ENCODE results near the gene FXYD4. TPM values are rescaled to one million over a fixed set of nuclear protein-coding genes. Genes with fewer than 3 reads are reported as not detected.

FXYD4 gene
- total and polyA plus RNA-seq, 2 experiments from 2014 or later: not detected

- DNase-seq (ENCODE audit: low spot score): peak; percentile 91
- peaks cover 8% of the 10 kb centered on the region; the same call in 1 of the 2 replicates for H3K4me1 ChIP-seq (ENCODE audit: insufficient read depth)
- H3K27ac Mint-ChIP-seq: no peak overlapping the region
These were observed 22.7 kb upstream of the FXYD4 start for GRCh38 chr10:43348511-43349312.

GRCh38 chr10:43350156-43350555 is 21.3 kb upstream of the FXYD4 start:
- Histone ChIP-seq H4K20me1 (replicated peaks; ENCODE audit: insufficient read depth) (no peaks in the 10 kb centered on the region), H2AFZ (no peak overlapping the region), H3K4me1 (ENCODE audit: insufficient read depth) (peaks cover 20% of the 10 kb centered on the region), H3K4me3 (no peak overlapping the region), H3K27ac (ENCODE audit: low read depth) (no peak overlapping the region), H3K4me2 (no peak overlapping the region), H3K9me2 (ENCODE audit: insufficient read depth) (no peaks in the 10 kb centered on the region), H3K27me3 (ENCODE audit: insufficient read depth) (no peaks in the 10 kb centered on the region), H3F3A (replicated peaks; ENCODE audit: low read depth) (no peaks in the 10 kb centered on the region), H3K79me2 (replicated peaks; ENCODE audit: insufficient read depth) (no peaks in the 10 kb centered on the region), H3K36me3 (ENCODE audit: insufficient read depth) (no peaks in the 10 kb centered on the region)
- DNase-seq (ENCODE audit: low spot score): no peak
- Mint-ChIP-seq H3K4me3 (no peak overlapping the region), H3K27me3 (ENCODE audit: insufficient read depth, low read depth, poor library complexity) (peaks cover 2% of the 10 kb centered on the region), H3K9me3 (no peaks in the 10 kb centered on the region), H3K36me3 (ENCODE audit: low read depth) (no peaks in the 10 kb centered on the region), H3K4me1 (peaks cover 16% of the 10 kb centered on the region), H3K27ac (no peak overlapping the region)
- no peak for ATAC-seq
- TF ChIP-seq STAT1 (IDR thresholded peaks at IDR 0.05; ENCODE audit: unreplicated experiment) (no peak), EZH2phosphoT487 (IDR thresholded peaks at IDR 0.05; ENCODE audit: unreplicated experiment) (no peak), POLR2AphosphoS5 (IDR thresholded peaks at IDR 0.05; ENCODE audit: low read depth) (no peak), NANOG (IDR thresholded peaks at IDR 0.05; ENCODE audit: borderline replicate concordance) (no peak), REST (IDR thresholded peaks at IDR 0.05; ENCODE audit: unreplicated experiment) (no peak)
- TF ChIP-seq, protein P1, sequence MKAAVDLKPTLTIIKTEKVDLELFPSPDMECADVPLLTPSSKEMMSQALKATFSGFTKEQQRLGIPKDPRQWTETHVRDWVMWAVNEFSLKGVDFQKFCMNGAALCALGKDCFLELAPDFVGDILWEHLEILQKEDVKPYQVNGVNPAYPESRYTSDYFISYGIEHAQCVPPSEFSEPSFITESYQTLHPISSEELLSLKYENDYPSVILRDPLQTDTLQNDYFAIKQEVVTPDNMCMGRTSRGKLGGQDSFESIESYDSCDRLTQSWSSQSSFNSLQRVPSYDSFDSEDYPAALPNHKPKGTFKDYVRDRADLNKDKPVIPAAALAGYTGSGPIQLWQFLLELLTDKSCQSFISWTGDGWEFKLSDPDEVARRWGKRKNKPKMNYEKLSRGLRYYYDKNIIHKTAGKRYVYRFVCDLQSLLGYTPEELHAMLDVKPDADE (IDR thresholded peaks at IDR 0.05): no peak

More at GRCh38 chr10:43348511-43349312, 22.7 kb upstream of the FXYD4 start:
- Mint-ChIP-seq H3K9me3 (no peaks in the 10 kb centered on the region), H3K27me3 (ENCODE audit: insufficient read depth, low read depth, poor library complexity) (peaks cover 2% of the 10 kb centered on the region), H3K36me3 (ENCODE audit: low read depth) (no peaks in the 10 kb centered on the region), H3K4me1 (peaks cover 8% of the 10 kb centered on the region; the same call in 2 of the 3 replicates), H3K4me3 (no peak overlapping the region)
- TF ChIP-seq ZNF114 (CRISPR knock-in tag; IDR thresholded peaks at IDR 0.05) (0 out of 2 replicates have a peak, but pooled peaks have one; percentile 14), NANOG (IDR thresholded peaks at IDR 0.05; ENCODE audit: borderline replicate concordance) (no peak)
- TF ChIP-seq, protein P2, sequence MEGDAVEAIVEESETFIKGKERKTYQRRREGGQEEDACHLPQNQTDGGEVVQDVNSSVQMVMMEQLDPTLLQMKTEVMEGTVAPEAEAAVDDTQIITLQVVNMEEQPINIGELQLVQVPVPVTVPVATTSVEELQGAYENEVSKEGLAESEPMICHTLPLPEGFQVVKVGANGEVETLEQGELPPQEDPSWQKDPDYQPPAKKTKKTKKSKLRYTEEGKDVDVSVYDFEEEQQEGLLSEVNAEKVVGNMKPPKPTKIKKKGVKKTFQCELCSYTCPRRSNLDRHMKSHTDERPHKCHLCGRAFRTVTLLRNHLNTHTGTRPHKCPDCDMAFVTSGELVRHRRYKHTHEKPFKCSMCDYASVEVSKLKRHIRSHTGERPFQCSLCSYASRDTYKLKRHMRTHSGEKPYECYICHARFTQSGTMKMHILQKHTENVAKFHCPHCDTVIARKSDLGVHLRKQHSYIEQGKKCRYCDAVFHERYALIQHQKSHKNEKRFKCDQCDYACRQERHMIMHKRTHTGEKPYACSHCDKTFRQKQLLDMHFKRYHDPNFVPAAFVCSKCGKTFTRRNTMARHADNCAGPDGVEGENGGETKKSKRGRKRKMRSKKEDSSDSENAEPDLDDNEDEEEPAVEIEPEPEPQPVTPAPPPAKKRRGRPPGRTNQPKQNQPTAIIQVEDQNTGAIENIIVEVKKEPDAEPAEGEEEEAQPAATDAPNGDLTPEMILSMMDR (conservative IDR thresholded peaks at IDR 0.05; ENCODE audit: low read depth in 2 of 2): peak; percentile 95 to 97
- peak overlapping the region; percentile 30; the same call in 1 of the 2 replicates for H2AFZ ChIP-seq
- H3K9me2 ChIP-seq (ENCODE audit: insufficient read depth): no peaks in the 10 kb centered on the region
- no peak overlapping the region for H3K4me3 ChIP-seq
- H3K36me3 ChIP-seq (ENCODE audit: insufficient read depth): no peaks in the 10 kb centered on the region
- no peaks in the 10 kb centered on the region for H3K27me3 ChIP-seq (ENCODE audit: insufficient read depth)
- H3K27ac ChIP-seq (ENCODE audit: low read depth): no peak overlapping the region
- ATAC-seq: peak; percentile 98
- H3F3A ChIP-seq (replicated peaks; ENCODE audit: low read depth): no peaks in the 10 kb centered on the region
- no peak overlapping the region for H3K4me2 ChIP-seq
- no peaks in the 10 kb centered on the region for H3K79me2 ChIP-seq (replicated peaks; ENCODE audit: insufficient read depth)
- H4K20me1 ChIP-seq (replicated peaks; ENCODE audit: insufficient read depth): no peaks in the 10 kb centered on the region
